H1 (cell line): Measurements from ENCODE around the gene RND3.

Source experiments
- BCL11A ChIP-seq, 2 experiments: IDR thresholded peaks; one replicate each; pipeline ENCODE4 v1.6.1; 2011; ENCODE audit warnings: low read depth in 2 of 2, low read length in 2 of 2, mild to moderate bottlenecking in 2 of 2
- CBX8 ChIP-seq: fragments of 300-800, 300-1000 bp; sonication (generic); IDR thresholded peaks from 2 replicates; pipeline ENCODE4 v1.7.1; 2016; ENCODE audit warnings: low read depth, low read length, borderline replicate concordance
- EP300 ChIP-seq, 2 experiments: IDR thresholded peaks; 1 replicate in 1 of 2; 2 replicates in 1 of 2; pipeline ENCODE4 v1.6.1; 2011 to 2012; ENCODE audit warnings: low read depth in 2 of 2, low read length in 2 of 2, mild to moderate bottlenecking in 2 of 2, borderline replicate concordance in 1 of 2, inconsistent platforms in 1 of 2, moderate library complexity in 1 of 2
- EZH2 ChIP-seq: fragments of 200-600 bp; sonication (generic); IDR thresholded peaks from 2 replicates; pipeline ENCODE4 v1.7.1; 2012; ENCODE audit warnings: low read depth, mild to moderate bottlenecking, moderate library complexity, low read length, inconsistent platforms; ENCODE audit not compliant: severe bottlenecking
- HDAC6 ChIP-seq: IDR thresholded peaks from one replicate; pipeline ENCODE4 v1.7.1; 2012; ENCODE audit warnings: low read depth, mild to moderate bottlenecking, inconsistent platforms, low read length, moderate library complexity
- JUN ChIP-seq: IDR thresholded peaks from 2 replicates; pipeline ENCODE4 v1.6.1; 2011; ENCODE audit warnings: low read depth, mild to moderate bottlenecking, improper control_type of control experiment, low read length
- NRF1 ChIP-seq: IDR thresholded peaks from 2 replicates; pipeline ENCODE4 v1.6.1; 2011; ENCODE audit warnings: mild to moderate bottlenecking, low read depth, low read length, improper control_type of control experiment
- POLR2A ChIP-seq, 2 experiments: IDR thresholded peaks; 1 replicate in 1 of 2; 2 replicates in 1 of 2; pipeline ENCODE4 v1.6.1; 2011; ENCODE audit warnings: low read depth in 2 of 2, low read length in 2 of 2, mild to moderate bottlenecking in 2 of 2; ENCODE audit errors: control extremely low read depth in 1 of 2
- POLR2AphosphoS5 ChIP-seq: IDR thresholded peaks from 2 replicates; pipeline ENCODE4 v1.6.1; 2011; ENCODE audit warnings: low read depth, low read length
- TAF1 ChIP-seq: IDR thresholded peaks from 2 replicates; pipeline ENCODE4 v1.6.1; 2011; ENCODE audit warnings: mild to moderate bottlenecking, low read depth, low read length
- ZNF274 ChIP-seq: IDR thresholded peaks from 2 replicates; pipeline ENCODE4 v1.7.0; 2012; ENCODE audit warnings: low read length, borderline replicate concordance; ENCODE audit errors: extremely low read depth
- TF ChIP-seq, protein P1 (sequence below), 3 experiments: IDR thresholded peaks; 1 replicate in 2 of 3; 2 replicates in 1 of 3; pipeline versions ENCODE4 v1.5.1 to v1.6.1; 2011; ENCODE audit warnings: low read length in 3 of 3, mild to moderate bottlenecking in 3 of 3, inconsistent platforms in 2 of 3, low read depth in 1 of 3, moderate library complexity in 1 of 3; ENCODE audit not compliant: insufficient read depth in 1 of 3; ENCODE audit errors: control extremely low read depth in 1 of 3
- TF ChIP-seq, protein P2 (sequence below): IDR thresholded peaks from 2 replicates; pipeline ENCODE4 v1.6.1; 2012; ENCODE audit warnings: inconsistent platforms

GRCh38 chr2:150520033-150520432 lies 32.6 kb upstream of the RND3 start:
- TF ChIP-seq POLR2A (IDR thresholded peaks at IDR 0.05; ENCODE audit: control extremely low read depth in 1 of 2, low read depth in 2 of 2, low read length in 2 of 2) (no peak), HDAC6 (no peak), EZH2 (no peak), TAF1 (no peak), BCL11A (IDR thresholded peaks at IDR 0.05; ENCODE audit: low read depth in 2 of 2, low read length in 2 of 2) (no peak), ZNF274 (no peak), JUN (no peak), EP300 (IDR thresholded peaks at IDR 0.05; ENCODE audit: borderline replicate concordance in 1 of 2, low read depth in 2 of 2, low read length in 2 of 2) (no peak), NRF1 (no peak), CBX8 (no peak), POLR2AphosphoS5 (no peak)
- TF ChIP-seq, protein P1, sequence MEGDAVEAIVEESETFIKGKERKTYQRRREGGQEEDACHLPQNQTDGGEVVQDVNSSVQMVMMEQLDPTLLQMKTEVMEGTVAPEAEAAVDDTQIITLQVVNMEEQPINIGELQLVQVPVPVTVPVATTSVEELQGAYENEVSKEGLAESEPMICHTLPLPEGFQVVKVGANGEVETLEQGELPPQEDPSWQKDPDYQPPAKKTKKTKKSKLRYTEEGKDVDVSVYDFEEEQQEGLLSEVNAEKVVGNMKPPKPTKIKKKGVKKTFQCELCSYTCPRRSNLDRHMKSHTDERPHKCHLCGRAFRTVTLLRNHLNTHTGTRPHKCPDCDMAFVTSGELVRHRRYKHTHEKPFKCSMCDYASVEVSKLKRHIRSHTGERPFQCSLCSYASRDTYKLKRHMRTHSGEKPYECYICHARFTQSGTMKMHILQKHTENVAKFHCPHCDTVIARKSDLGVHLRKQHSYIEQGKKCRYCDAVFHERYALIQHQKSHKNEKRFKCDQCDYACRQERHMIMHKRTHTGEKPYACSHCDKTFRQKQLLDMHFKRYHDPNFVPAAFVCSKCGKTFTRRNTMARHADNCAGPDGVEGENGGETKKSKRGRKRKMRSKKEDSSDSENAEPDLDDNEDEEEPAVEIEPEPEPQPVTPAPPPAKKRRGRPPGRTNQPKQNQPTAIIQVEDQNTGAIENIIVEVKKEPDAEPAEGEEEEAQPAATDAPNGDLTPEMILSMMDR (IDR thresholded peaks at IDR 0.05; ENCODE audit: control extremely low read depth in 1 of 3, insufficient read depth in 1 of 3, low read depth in 1 of 3, low read length in 3 of 3) = no peak
- TF ChIP-seq, protein P2, sequence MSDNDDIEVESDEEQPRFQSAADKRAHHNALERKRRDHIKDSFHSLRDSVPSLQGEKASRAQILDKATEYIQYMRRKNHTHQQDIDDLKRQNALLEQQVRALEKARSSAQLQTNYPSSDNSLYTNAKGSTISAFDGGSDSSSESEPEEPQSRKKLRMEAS = no peak
